Liver (tissue), 9 donors: ENCODE data around the gene DDX20. TPM values are rescaled to one million over a fixed set of nuclear protein-coding genes. Genes with fewer than 3 reads are reported as not detected.
A peak's percentile ranks its signal among the peaks of the same experiment; 100 is the strongest.

Source experiments
- DNase-seq: peaks from one replicate; pipeline ENCODE4 v3.0.0-alpha.2; 2017; ENCODE audit warnings: low spot score
- H3K27ac ChIP-seq, 2 donors: one replicate each; pipeline ENCODE4 v1.7.0; 2013; ENCODE audit warnings: inconsistent platforms in 2 of 2, low read length in 2 of 2, control low read depth in 1 of 2, low read depth in 1 of 2, mild to moderate bottlenecking in 1 of 2
- H3K27me3 ChIP-seq, 4 donors: one replicate each; pipeline versions ENCODE4 v1.6.1 to v1.7.0; 2013; ENCODE audit warnings: low read length in 3 of 4, inconsistent platforms in 1 of 4, mild to moderate bottlenecking in 1 of 4, moderate library complexity in 1 of 4; ENCODE audit not compliant: control insufficient read depth in 4 of 4, insufficient read depth in 4 of 4
- H3K36me3 ChIP-seq, 4 donors: one replicate each; pipeline versions ENCODE4 v1.6.1 to v1.7.0; 2013; ENCODE audit warnings: low read length in 3 of 4, mild to moderate bottlenecking in 3 of 4, low read depth in 1 of 4, moderate library complexity in 1 of 4; ENCODE audit not compliant: control insufficient read depth in 4 of 4, insufficient read depth in 3 of 4
- H3K4me1 ChIP-seq, 4 donors: one replicate each; pipeline versions ENCODE4 v1.6.1 to v1.7.0; 2013; ENCODE audit warnings: low read length in 3 of 4, mild to moderate bottlenecking in 3 of 4, moderate library complexity in 1 of 4; ENCODE audit not compliant: control insufficient read depth in 4 of 4, insufficient read depth in 4 of 4
- H3K4me3 ChIP-seq, 3 donors: one replicate each; pipeline versions ENCODE4 v1.6.1 to v1.7.0; 2013; ENCODE audit warnings: low read length in 3 of 3, control low read depth in 1 of 3, low read depth in 1 of 3, mild to moderate bottlenecking in 1 of 3
- H3K9ac ChIP-seq, 2 donors: one replicate each; pipeline ENCODE4 v1.7.0; 2013; ENCODE audit warnings: low read length in 2 of 2, mild to moderate bottlenecking in 2 of 2, moderate library complexity in 2 of 2, control low read depth in 1 of 2, low read depth in 1 of 2
- H3K9me3 ChIP-seq, 4 donors: one replicate each; pipeline versions ENCODE4 v1.6.1 to v1.7.0; 2013; ENCODE audit warnings: low read length in 3 of 4; ENCODE audit not compliant: control insufficient read depth in 4 of 4
- ATF3 ChIP-seq: IDR thresholded peaks from 2 replicates; pipeline ENCODE4 v1.6.1; 2016; ENCODE audit warnings: antibody characterized with exemption
- FOXA1 ChIP-seq: IDR thresholded peaks from 2 replicates; pipeline ENCODE4 v1.6.1; 2016; ENCODE audit warnings: antibody characterized with exemption
- GABPA ChIP-seq, 2 donors: IDR thresholded peaks in 1 of 2; conservative IDR thresholded peaks in 1 of 2; 2 replicates each; pipeline ENCODE4 v1.6.1; 2016; ENCODE audit warnings: antibody characterized with exemption in 2 of 2, mild to moderate bottlenecking in 1 of 2, moderate library complexity in 1 of 2
- HNF4A ChIP-seq, 2 donors: conservative IDR thresholded peaks; 2 replicates each; pipeline ENCODE4 v1.6.1; 2016; ENCODE audit warnings: antibody characterized with exemption in 2 of 2, mild to moderate bottlenecking in 2 of 2
- JUND ChIP-seq, 2 donors: IDR thresholded peaks; 2 replicates each; pipeline ENCODE4 v1.6.1; 2016; ENCODE audit warnings: antibody characterized with exemption in 2 of 2
- NR2F2 ChIP-seq: IDR thresholded peaks from 2 replicates; pipeline ENCODE4 v1.6.1; 2016; ENCODE audit warnings: antibody characterized with exemption
- RXRA ChIP-seq, 2 donors: IDR thresholded peaks; 2 replicates each; pipeline ENCODE4 v1.6.1; 2017 to 2018; ENCODE audit warnings: antibody characterized with exemption in 2 of 2, mild to moderate bottlenecking in 1 of 2
- TAF1 ChIP-seq: conservative IDR thresholded peaks from 2 replicates; pipeline ENCODE4 v1.6.1; 2016; ENCODE audit warnings: antibody characterized with exemption, mild to moderate bottlenecking
- YY1 ChIP-seq: IDR thresholded peaks from 2 replicates; pipeline ENCODE4 v1.6.1; 2016; ENCODE audit warnings: antibody characterized with exemption, mild to moderate bottlenecking
- WGBS: extraction: QIAGEN DNeasy Blood & Tissue Kit; methylation state at CpG from one replicate; pipeline ENCODE4 v1.1.7; 2013; 5-methylcytosine and 5-hydroxymethylcytosine counted together
- polyA plus RNA-seq, 2 donors: library from polyadenylated mRNA; stranded (reverse) in 1 of 2; unstranded in 1 of 2; fragments of 200-250 nt in 1 of 2; fragments of >200 nt in 1 of 2; fragmentation: Nextera tagmentation in 1 of 2; extraction: Ambion mirVana in 1 of 2; gene quantifications; one replicate each; pipeline versions ENCODE4 v1.2.1 to v1.2.3, GENCODE V29; 2013 to 2015
- total RNA-seq, 2 donors: library from RNA; depleted of rRNA; stranded (reverse); fragments of >200 nt; gene quantifications; one replicate each; pipeline ENCODE4 v1.2.3, GENCODE V29; 2014
- TF ChIP-seq, protein P1 (sequence below): fragments of 150-350 bp; IDR thresholded peaks from 2 replicates; pipeline ENCODE4 v1.5.1; 2017; ENCODE audit warnings: improper control_type of control experiment, low read depth, low read length; ENCODE audit not compliant: missing input control
- TF ChIP-seq, protein P2 (sequence below): IDR thresholded peaks from 2 replicates; pipeline ENCODE4 v1.6.1; 2016; ENCODE audit warnings: antibody characterized with exemption
- donor health status: healthy.
- donor health status: healthy.
- donor health status: healthy.
- donor health status: healthy.
- donor health status: healthy.

Gene DDX20
- total and polyA plus RNA-seq, 4 donors, result 2.3 to 8.6 (median 4.6) TPM

GRCh38 chr1:111731956-111732355 lies 23.7 kb upstream of the DDX20 start:
- Histone ChIP-seq H3K27ac (no peak overlapping the region), H3K4me3 (no peak overlapping the region), H3K9ac (no peak overlapping the region), H3K36me3 (no peaks in the 10 kb centered on the region), H3K27me3 (no peaks in the 10 kb centered on the region), H3K4me1 (peaks cover 0 to 5% (median 0%) of the 10 kb centered on the region in 4 donors), H3K9me3 (no peaks in the 10 kb centered on the region)
- WGBS, result 88% methylated on average over 6 of the region's 6 CpGs
- TF ChIP-seq TAF1, result no peak
- no peak for TF ChIP-seq ATF3
- TF ChIP-seq, protein P1, sequence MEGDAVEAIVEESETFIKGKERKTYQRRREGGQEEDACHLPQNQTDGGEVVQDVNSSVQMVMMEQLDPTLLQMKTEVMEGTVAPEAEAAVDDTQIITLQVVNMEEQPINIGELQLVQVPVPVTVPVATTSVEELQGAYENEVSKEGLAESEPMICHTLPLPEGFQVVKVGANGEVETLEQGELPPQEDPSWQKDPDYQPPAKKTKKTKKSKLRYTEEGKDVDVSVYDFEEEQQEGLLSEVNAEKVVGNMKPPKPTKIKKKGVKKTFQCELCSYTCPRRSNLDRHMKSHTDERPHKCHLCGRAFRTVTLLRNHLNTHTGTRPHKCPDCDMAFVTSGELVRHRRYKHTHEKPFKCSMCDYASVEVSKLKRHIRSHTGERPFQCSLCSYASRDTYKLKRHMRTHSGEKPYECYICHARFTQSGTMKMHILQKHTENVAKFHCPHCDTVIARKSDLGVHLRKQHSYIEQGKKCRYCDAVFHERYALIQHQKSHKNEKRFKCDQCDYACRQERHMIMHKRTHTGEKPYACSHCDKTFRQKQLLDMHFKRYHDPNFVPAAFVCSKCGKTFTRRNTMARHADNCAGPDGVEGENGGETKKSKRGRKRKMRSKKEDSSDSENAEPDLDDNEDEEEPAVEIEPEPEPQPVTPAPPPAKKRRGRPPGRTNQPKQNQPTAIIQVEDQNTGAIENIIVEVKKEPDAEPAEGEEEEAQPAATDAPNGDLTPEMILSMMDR, result no peak
- no peak for TF ChIP-seq RXRA (IDR thresholded peaks at IDR 0.05)
- no peak for DNase-seq

DNA sequence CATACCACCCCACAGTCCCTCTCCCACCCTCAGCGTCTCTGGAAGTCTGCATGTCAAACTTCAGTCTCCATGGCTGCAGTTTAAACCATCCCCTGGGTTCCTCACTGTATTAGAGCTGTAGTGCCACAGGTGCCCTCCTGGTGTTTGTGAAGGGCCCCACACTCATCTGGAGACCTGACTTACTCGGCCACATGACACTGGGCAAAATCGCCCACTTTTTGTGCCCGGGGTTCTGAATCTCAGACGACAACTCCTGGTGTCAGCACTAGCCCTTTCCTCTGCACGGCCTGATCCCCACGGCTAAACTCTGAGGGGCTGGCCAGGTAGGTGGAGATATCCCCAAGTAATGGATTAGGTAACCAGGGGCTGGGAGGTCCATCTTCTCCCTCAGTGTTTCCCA lies 23.0 kb upstream of the DDX20 start:
- 95% methylated on average over 7 of the region's 7 CpGs for WGBS
- H3K9ac ChIP-seq, result no peak overlapping the region
- H3K4me1 ChIP-seq, result peaks cover 0 to 7% (median 0%) of the 10 kb centered on the region in 4 donors

GRCh38 chr1:111733183-111733991 lies 22.3 kb upstream of the DDX20 start:
- H3K27ac ChIP-seq, result peak overlapping the region; percentile 1 to 71
- TF ChIP-seq NR2F2 (peak; percentile 67), YY1 (no peak)
- no peaks in the 10 kb centered on the region for H3K27me3 ChIP-seq
- no peak for DNase-seq
- no peak overlapping the region for H3K9ac ChIP-seq
- H3K9me3 ChIP-seq, result no peaks in the 10 kb centered on the region
- 70% methylated on average over 9 of the region's 9 CpGs for WGBS
- no peaks in the 10 kb centered on the region for H3K36me3 ChIP-seq
- H3K4me1 ChIP-seq, result peaks cover 0 to 9% (median 1%) of the 10 kb centered on the region in 4 donors
- H3K4me3 ChIP-seq, result no peak overlapping the region

More for the DNA sequence above, 23.0 kb upstream of the DDX20 start:
- Histone ChIP-seq H3K27ac (peak overlapping the region in 1 of 2 donors; percentile 71), H3K27me3 (no peaks in the 10 kb centered on the region), H3K9me3 (no peaks in the 10 kb centered on the region), H3K4me3 (no peak overlapping the region), H3K36me3 (no peaks in the 10 kb centered on the region)
- no peak for TF ChIP-seq HNF4A (conservative IDR thresholded peaks at IDR 0.05)
- DNase-seq, result no peak

DNA sequence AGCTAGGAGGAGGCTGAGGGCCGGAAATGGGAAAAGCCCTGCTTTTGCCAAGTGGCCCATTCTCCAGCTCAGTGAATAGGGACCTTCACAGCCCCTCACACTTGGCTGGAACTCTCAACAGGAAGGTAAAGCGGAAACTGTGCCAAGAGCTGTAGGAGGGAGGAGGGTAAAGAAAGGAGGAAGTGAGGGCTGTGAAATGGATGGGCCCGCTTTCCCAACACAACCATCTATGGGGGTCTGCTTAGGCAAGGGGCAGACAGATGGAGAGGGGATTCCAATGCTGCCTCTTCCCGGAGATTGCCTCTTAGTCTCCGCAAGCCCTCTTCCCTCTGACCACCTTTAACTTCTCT lies 21.7 kb upstream of the DDX20 start:
- Histone ChIP-seq H3K27ac (peak overlapping the region; percentile 1 to 71), H3K36me3 (no peaks in the 10 kb centered on the region), H3K9ac (no peak overlapping the region), H3K9me3 (no peaks in the 10 kb centered on the region), H3K27me3 (no peaks in the 10 kb centered on the region), H3K4me3 (no peak overlapping the region), H3K4me1 (peaks cover 0 to 15% (median 6%) of the 10 kb centered on the region in 4 donors)
- WGBS, result 80% methylated on average over 5 of the region's 5 CpGs
- TF ChIP-seq, protein P1, result no peak
- no peak for TF ChIP-seq JUND (IDR thresholded peaks at IDR 0.05)
- TF ChIP-seq, protein P2, sequence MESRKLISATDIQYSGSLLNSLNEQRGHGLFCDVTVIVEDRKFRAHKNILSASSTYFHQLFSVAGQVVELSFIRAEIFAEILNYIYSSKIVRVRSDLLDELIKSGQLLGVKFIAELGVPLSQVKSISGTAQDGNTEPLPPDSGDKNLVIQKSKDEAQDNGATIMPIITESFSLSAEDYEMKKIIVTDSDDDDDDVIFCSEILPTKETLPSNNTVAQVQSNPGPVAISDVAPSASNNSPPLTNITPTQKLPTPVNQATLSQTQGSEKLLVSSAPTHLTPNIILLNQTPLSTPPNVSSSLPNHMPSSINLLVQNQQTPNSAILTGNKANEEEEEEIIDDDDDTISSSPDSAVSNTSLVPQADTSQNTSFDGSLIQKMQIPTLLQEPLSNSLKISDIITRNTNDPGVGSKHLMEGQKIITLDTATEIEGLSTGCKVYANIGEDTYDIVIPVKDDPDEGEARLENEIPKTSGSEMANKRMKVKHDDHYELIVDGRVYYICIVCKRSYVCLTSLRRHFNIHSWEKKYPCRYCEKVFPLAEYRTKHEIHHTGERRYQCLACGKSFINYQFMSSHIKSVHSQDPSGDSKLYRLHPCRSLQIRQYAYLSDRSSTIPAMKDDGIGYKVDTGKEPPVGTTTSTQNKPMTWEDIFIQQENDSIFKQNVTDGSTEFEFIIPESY, result no peak
- no peak for TF ChIP-seq GABPA (IDR thresholded peaks at IDR 0.05 in 1 of 2, conservative IDR thresholded peaks at IDR 0.05 in 1 of 2)
- no peak for TF ChIP-seq TAF1
- TF ChIP-seq FOXA1, result no peak
- DNase-seq, result no peak
